ENCODE results near the gene SLC34A1.
A peak's percentile ranks its signal among the peaks of the same experiment; 100 is the strongest.

The SLC34A1 gene

GRCh38 chr5:177355162-177355867, 28.9 kb upstream of the SLC34A1 start:
- Histone ChIP-seq H4K8ac (ENCODE audit: low read depth, low read length) (no peak overlapping the region), H2AK5ac (ENCODE audit: low read depth, low read length) (no peak overlapping the region), H3K27ac (replicated peaks; ENCODE audit: low read length) (no peak overlapping the region), H3K14ac (ENCODE audit: low read length) (no peak overlapping the region), H2BK12ac (ENCODE audit: low read length) (no peak overlapping the region), H3K4me2 (ENCODE audit: insufficient read depth, low read length, poor library complexity, severe bottlenecking) (no peak overlapping the region), H2BK15ac (ENCODE audit: low read length) (no peak overlapping the region), H3K9ac (ENCODE audit: low read depth, low read length, poor library complexity) (no peak overlapping the region), H2BK120ac (ENCODE audit: low read depth, low read length) (no peak overlapping the region), H3K36me3 (replicated peaks in 1 of 2; ENCODE audit: control insufficient read depth in 2 of 2, insufficient read depth in 2 of 2, low read length in 2 of 2) (no peaks in the 10 kb centered on the region), H3K4ac (ENCODE audit: low read length) (no peak overlapping the region), H3K23ac (ENCODE audit: low read depth, low read length, poor library complexity) (no peak overlapping the region), H3K9me3 (replicated peaks in 1 of 2; ENCODE audit: control insufficient read depth in 2 of 2, insufficient read depth in 1 of 2, low read depth in 1 of 2, low read length in 2 of 2) (no peaks in the 10 kb centered on the region), H4K91ac (ENCODE audit: low read depth, low read length, poor library complexity) (no peak overlapping the region), H3K79me1 (ENCODE audit: low read depth, low read length) (peaks cover 6% of the 10 kb centered on the region), H3K18ac (ENCODE audit: low read length) (no peak overlapping the region), H2AFZ (ENCODE audit: low read length) (no peak overlapping the region), H3K27me3 (ENCODE audit: control insufficient read depth in 3 of 3, insufficient read depth in 3 of 3, low read depth in 1 of 3, low read length in 3 of 3) (peaks cover 0 to 12% (median 0%) of the 10 kb centered on the region in 3 experiments), H3K4me1 (ENCODE audit: control insufficient read depth in 2 of 2, insufficient read depth in 1 of 2, low read depth in 1 of 2, low read length in 2 of 2) (peaks cover 7 to 36% of the 10 kb centered on the region in 2 donors), H3K4me3 (ENCODE audit: low read length in 2 of 2) (no peak overlapping the region), H2BK5ac (ENCODE audit: low read length) (no peak overlapping the region)
- no peak for DNase-seq (ENCODE audit: low spot score)
- no CpG with 5 or more reads among the region's 1 CpG for WGBS, 2 donors (ENCODE audit: extremely low coverage in 2 of 2, insufficient read length in 2 of 2, insufficient replicate concordance in 1 of 2)

DNA sequence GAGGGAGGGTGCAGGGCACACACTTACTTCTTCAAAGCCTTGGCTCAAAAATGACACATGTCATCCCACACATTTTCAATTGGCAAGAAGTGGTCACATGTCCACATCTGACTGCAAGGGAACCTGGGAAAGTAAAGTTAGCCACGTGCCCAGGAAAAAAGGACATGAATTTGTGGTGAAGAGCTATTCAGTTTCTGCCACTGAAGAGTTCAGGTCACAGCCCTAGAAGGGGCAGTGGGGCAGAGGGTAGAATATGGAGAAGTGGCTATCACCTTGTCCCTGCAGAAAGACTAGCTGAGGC, 28.4 kb upstream of the SLC34A1 start:
- Histone ChIP-seq H4K8ac (ENCODE audit: low read depth, low read length) (no peak overlapping the region), H4K91ac (ENCODE audit: low read depth, low read length, poor library complexity) (no peak overlapping the region), H3K4me1 (ENCODE audit: control insufficient read depth in 2 of 2, insufficient read depth in 1 of 2, low read depth in 1 of 2, low read length in 2 of 2) (peaks cover 4 to 32% of the 10 kb centered on the region in 2 donors), H3K9ac (ENCODE audit: low read depth, low read length, poor library complexity) (no peak overlapping the region), H3K23ac (ENCODE audit: low read depth, low read length, poor library complexity) (no peak overlapping the region), H3K79me1 (ENCODE audit: low read depth, low read length) (peaks cover 6% of the 10 kb centered on the region), H2BK120ac (ENCODE audit: low read depth, low read length) (no peak overlapping the region), H2AK5ac (ENCODE audit: low read depth, low read length) (no peak overlapping the region), H3K4me3 (ENCODE audit: low read length in 2 of 2) (no peak overlapping the region), H3K4me2 (ENCODE audit: insufficient read depth, low read length, poor library complexity, severe bottlenecking) (no peak overlapping the region), H3K4ac (ENCODE audit: low read length) (no peak overlapping the region), H2AFZ (ENCODE audit: low read length) (no peak overlapping the region), H3K27me3 (ENCODE audit: control insufficient read depth in 3 of 3, insufficient read depth in 3 of 3, low read depth in 1 of 3, low read length in 3 of 3) (peaks cover 0 to 12% (median 0%) of the 10 kb centered on the region in 3 experiments), H2BK12ac (ENCODE audit: low read length) (no peak overlapping the region), H3K9me3 (replicated peaks in 1 of 2; ENCODE audit: control insufficient read depth in 2 of 2, insufficient read depth in 1 of 2, low read depth in 1 of 2, low read length in 2 of 2) (no peaks in the 10 kb centered on the region), H3K27ac (replicated peaks; ENCODE audit: low read length) (no peak overlapping the region), H3K36me3 (replicated peaks in 1 of 2; ENCODE audit: control insufficient read depth in 2 of 2, insufficient read depth in 2 of 2, low read length in 2 of 2) (no peaks in the 10 kb centered on the region), H3K14ac (ENCODE audit: low read length) (no peak overlapping the region), H2BK5ac (ENCODE audit: low read length) (no peak overlapping the region), H3K18ac (ENCODE audit: low read length) (no peak overlapping the region), H2BK15ac (ENCODE audit: low read length) (no peak overlapping the region)
- DNase-seq (ENCODE audit: low spot score) = no peak
- no CpG with 5 or more reads among the region's 1 CpG for WGBS, 2 donors (ENCODE audit: extremely low coverage in 2 of 2, insufficient read length in 2 of 2, insufficient replicate concordance in 1 of 2)

GRCh38 chr5:177356746-177357145, 27.5 kb upstream of the SLC34A1 start:
- no peak for DNase-seq (ENCODE audit: low spot score)

DNA sequence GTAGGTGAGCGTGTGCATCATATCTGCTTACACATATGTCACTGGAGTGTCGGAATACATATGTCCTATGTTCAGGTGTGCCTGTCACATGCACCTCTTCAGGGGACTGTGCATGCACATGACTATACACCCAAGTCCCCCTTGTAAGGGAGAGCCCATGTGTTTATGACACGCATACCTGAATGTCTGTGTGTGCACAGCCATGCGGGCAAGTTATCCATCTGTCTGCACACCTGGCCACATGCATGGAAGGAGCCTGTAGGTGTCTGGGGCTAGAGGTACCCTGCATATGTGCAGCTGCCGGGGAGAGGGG, 27.1 kb upstream of the SLC34A1 start:
- Histone ChIP-seq H3K27me3 (ENCODE audit: control insufficient read depth in 3 of 3, insufficient read depth in 3 of 3, low read depth in 1 of 3, low read length in 3 of 3) (peaks cover 0 to 12% (median 5%) of the 10 kb centered on the region in 3 experiments), H2BK5ac (ENCODE audit: low read length) (no peak overlapping the region), H3K18ac (ENCODE audit: low read length) (no peak overlapping the region), H3K23ac (ENCODE audit: low read depth, low read length, poor library complexity) (peak overlapping the region; percentile 23), H3K4me3 (ENCODE audit: low read length in 2 of 2) (no peak overlapping the region), H3K9me3 (replicated peaks in 1 of 2; ENCODE audit: control insufficient read depth in 2 of 2, insufficient read depth in 1 of 2, low read depth in 1 of 2, low read length in 2 of 2) (no peaks in the 10 kb centered on the region), H3K36me3 (replicated peaks in 1 of 2; ENCODE audit: control insufficient read depth in 2 of 2, insufficient read depth in 2 of 2, low read length in 2 of 2) (no peaks in the 10 kb centered on the region), H3K27ac (replicated peaks; ENCODE audit: low read length) (no peak overlapping the region), H2BK120ac (ENCODE audit: low read depth, low read length) (no peak overlapping the region), H4K8ac (ENCODE audit: low read depth, low read length) (no peak overlapping the region), H3K14ac (ENCODE audit: low read length) (no peak overlapping the region), H2BK12ac (ENCODE audit: low read length) (no peak overlapping the region), H3K4ac (ENCODE audit: low read length) (no peak overlapping the region), H3K4me2 (ENCODE audit: insufficient read depth, low read length, poor library complexity, severe bottlenecking) (no peak overlapping the region), H3K9ac (ENCODE audit: low read depth, low read length, poor library complexity) (peak overlapping the region; percentile 64), H2AK5ac (ENCODE audit: low read depth, low read length) (no peak overlapping the region), H3K4me1 (ENCODE audit: control insufficient read depth in 2 of 2, insufficient read depth in 1 of 2, low read depth in 1 of 2, low read length in 2 of 2) (peaks cover 2 to 32% of the 10 kb centered on the region in 2 donors), H2AFZ (ENCODE audit: low read length) (peak overlapping the region; percentile 85), H4K91ac (ENCODE audit: low read depth, low read length, poor library complexity) (no peak overlapping the region), H3K79me1 (ENCODE audit: low read depth, low read length) (no peaks in the 10 kb centered on the region), H2BK15ac (ENCODE audit: low read length) (peak overlapping the region; percentile 19)
- DNase-seq (ENCODE audit: low spot score) = no peak
- no CpG with 5 or more reads among the region's 5 CpGs for WGBS, 2 donors (ENCODE audit: extremely low coverage in 2 of 2, insufficient read length in 2 of 2, insufficient replicate concordance in 1 of 2)

More at GRCh38 chr5:177356746-177357145, 27.5 kb upstream of the SLC34A1 start:
- Histone ChIP-seq H3K4me3 (ENCODE audit: low read length in 2 of 2) (no peak overlapping the region), H3K18ac (ENCODE audit: low read length) (no peak overlapping the region), H3K79me1 (ENCODE audit: low read depth, low read length) (no peaks in the 10 kb centered on the region), H3K4me1 (ENCODE audit: control insufficient read depth in 2 of 2, insufficient read depth in 1 of 2, low read depth in 1 of 2, low read length in 2 of 2) (peaks cover 2 to 32% of the 10 kb centered on the region in 2 donors), H3K36me3 (replicated peaks in 1 of 2; ENCODE audit: control insufficient read depth in 2 of 2, insufficient read depth in 2 of 2, low read length in 2 of 2) (no peaks in the 10 kb centered on the region), H2BK15ac (ENCODE audit: low read length) (no peak overlapping the region), H4K8ac (ENCODE audit: low read depth, low read length) (no peak overlapping the region), H3K27ac (replicated peaks; ENCODE audit: low read length) (no peak overlapping the region), H3K14ac (ENCODE audit: low read length) (no peak overlapping the region), H2AK5ac (ENCODE audit: low read depth, low read length) (no peak overlapping the region), H4K91ac (ENCODE audit: low read depth, low read length, poor library complexity) (no peak overlapping the region), H2AFZ (ENCODE audit: low read length) (no peak overlapping the region), H3K9me3 (replicated peaks in 1 of 2; ENCODE audit: control insufficient read depth in 2 of 2, insufficient read depth in 1 of 2, low read depth in 1 of 2, low read length in 2 of 2) (no peaks in the 10 kb centered on the region), H3K27me3 (ENCODE audit: control insufficient read depth in 3 of 3, insufficient read depth in 3 of 3, low read depth in 1 of 3, low read length in 3 of 3) (peaks cover 0 to 12% (median 4%) of the 10 kb centered on the region in 3 experiments), H3K4me2 (ENCODE audit: insufficient read depth, low read length, poor library complexity, severe bottlenecking) (no peak overlapping the region), H3K4ac (ENCODE audit: low read length) (no peak overlapping the region), H2BK5ac (ENCODE audit: low read length) (no peak overlapping the region), H2BK12ac (ENCODE audit: low read length) (no peak overlapping the region), H3K23ac (ENCODE audit: low read depth, low read length, poor library complexity) (peak overlapping the region; percentile 23), H2BK120ac (ENCODE audit: low read depth, low read length) (no peak overlapping the region), H3K9ac (ENCODE audit: low read depth, low read length, poor library complexity) (no peak overlapping the region)
- WGBS, 2 donors (ENCODE audit: extremely low coverage in 2 of 2, insufficient read length in 2 of 2, insufficient replicate concordance in 1 of 2) = no CpG with 5 or more reads among the region's 3 CpGs

Measured in neuronal stem cell (in vitro differentiated cells).